GM23338 (cell line): Measurements from ENCODE around the gene ATF3. TPM values are rescaled to one million over a fixed set of nuclear protein-coding genes. Genes with fewer than 3 reads are reported as not detected.

Experiments used
- ATAC-seq: fragments of 200-7000 bp; cut with Tn5 transposase; 3 replicates; pipeline ENCODE4 v1.9.1; 2020
- DNase-seq: peaks from one replicate; pipeline ENCODE4 v3.0.0-alpha.2; 2015; ENCODE audit warnings: low spot score
- H2AFZ ChIP-seq: fragments of 200-600 bp; sonication (generic); 2 replicates; pipeline ENCODE4 v1.8.0; 2016; ENCODE audit warnings: antibody characterized with exemption, mild to moderate bottlenecking, moderate library complexity
- H3F3A ChIP-seq: fragments of 200-600 bp; sonication (generic); replicated peaks from 2 replicates; pipeline ENCODE4 v1.8.0; 2017; ENCODE audit warnings: antibody characterized with exemption, mixed run types, low read depth
- H3K27ac ChIP-seq: fragments of 200-600 bp; sonication (generic); 2 replicates; pipeline ENCODE4 v1.6.1; 2016; ENCODE audit warnings: low read depth
- H3K27me3 ChIP-seq: fragments of 200-600 bp; sonication (generic); 2 replicates; pipeline ENCODE4 v1.8.0; 2016; ENCODE audit warnings: mild to moderate bottlenecking, mixed run types, moderate library complexity; ENCODE audit not compliant: insufficient read depth
- H3K36me3 ChIP-seq: fragments of 200-600 bp; sonication (generic); 2 replicates; pipeline ENCODE4 v1.8.0; 2016; ENCODE audit warnings: mild to moderate bottlenecking; ENCODE audit not compliant: insufficient read depth
- H3K4me1 ChIP-seq: fragments of 200-600 bp; sonication (generic); 2 replicates; pipeline ENCODE4 v1.8.0; 2016; ENCODE audit warnings: mild to moderate bottlenecking, moderate library complexity; ENCODE audit not compliant: insufficient read depth
- H3K4me2 ChIP-seq: fragments of 200-600 bp; sonication (generic); 2 replicates; pipeline ENCODE4 v1.7.1; 2017; ENCODE audit warnings: mixed run types
- H3K4me3 ChIP-seq: fragments of 200-600 bp; sonication (generic); 2 replicates; pipeline ENCODE4 v1.6.1; 2016; ENCODE audit warnings: mixed run types
- H3K79me2 ChIP-seq: fragments of 200-600 bp; sonication (generic); replicated peaks from 2 replicates; pipeline ENCODE4 v1.8.0; 2017; ENCODE audit warnings: mild to moderate bottlenecking; ENCODE audit not compliant: insufficient read depth
- H3K9me2 ChIP-seq: fragments of 200-600 bp; sonication (generic); 2 replicates; pipeline ENCODE4 v1.8.0; 2017; ENCODE audit not compliant: insufficient read depth
- H4K20me1 ChIP-seq: fragments of 200-600 bp; sonication (generic); replicated peaks from 2 replicates; pipeline ENCODE4 v1.8.0; 2017; ENCODE audit warnings: mild to moderate bottlenecking; ENCODE audit not compliant: insufficient read depth
- H3K27ac Mint-ChIP-seq: 2 replicates; pipeline ENCODE4 v1.8.0; 2020; ENCODE audit warnings: inconsistent platforms, mild to moderate bottlenecking, moderate library complexity, mixed read lengths
- H3K27me3 Mint-ChIP-seq: 3 replicates; pipeline ENCODE4 v1.8.0; 2022; ENCODE audit warnings: low read depth, mild to moderate bottlenecking, moderate library complexity, mixed read lengths, inconsistent platforms; ENCODE audit not compliant: insufficient read depth, poor library complexity
- H3K36me3 Mint-ChIP-seq: 3 replicates; pipeline ENCODE4 v1.8.0; 2021; ENCODE audit warnings: low read depth, mild to moderate bottlenecking, inconsistent platforms, moderate library complexity, mixed read lengths
- H3K4me1 Mint-ChIP-seq: 3 replicates; pipeline ENCODE4 v1.8.0; 2020; ENCODE audit warnings: mild to moderate bottlenecking, inconsistent platforms, mixed read lengths
- H3K4me3 Mint-ChIP-seq: 3 replicates; pipeline ENCODE4 v1.8.0; 2021; ENCODE audit warnings: moderate library complexity, mild to moderate bottlenecking, inconsistent platforms, mixed read lengths
- H3K9me3 Mint-ChIP-seq: 3 replicates; pipeline ENCODE4 v1.8.0; 2020; ENCODE audit warnings: moderate library complexity, mild to moderate bottlenecking, inconsistent platforms, mixed read lengths
- CREB1 ChIP-seq: fragments of 250-450 bp; sonication (Bioruptor Pico); IDR thresholded peaks from 2 replicates; pipeline ENCODE4 v1.5.0; 2020; ENCODE audit warnings: low read depth, mild to moderate bottlenecking, moderate library complexity
- EZH2 ChIP-seq: fragments of 200-600 bp; sonication (generic); IDR thresholded peaks from one replicate; pipeline ENCODE4 v1.8.0; 2017; ENCODE audit warnings: antibody characterized with exemption, mild to moderate bottlenecking, low read depth; ENCODE audit not compliant: unreplicated experiment
- EZH2phosphoT487 ChIP-seq: fragments of 200-600 bp; sonication (generic); IDR thresholded peaks from one replicate; pipeline ENCODE4 v1.8.1; 2018; ENCODE audit warnings: antibody characterized with exemption; ENCODE audit not compliant: unreplicated experiment
- JUNB ChIP-seq: IDR thresholded peaks from one replicate; pipeline ENCODE4 v1.6.1; 2016; ENCODE audit warnings: antibody characterized with exemption; ENCODE audit not compliant: unreplicated experiment
- NANOG ChIP-seq: IDR thresholded peaks from 2 replicates; pipeline ENCODE4 v1.6.1; 2016; ENCODE audit warnings: antibody characterized with exemption, borderline replicate concordance
- POLR2AphosphoS5 ChIP-seq: IDR thresholded peaks from 2 replicates; pipeline ENCODE4 v1.6.1; 2016; ENCODE audit warnings: antibody characterized with exemption, low read depth
- ZNF114 ChIP-seq: fragments of 250-450 bp; sonication (Bioruptor Pico); IDR thresholded peaks from 2 replicates; pipeline ENCODE4 v1.5.0; 2020; ENCODE audit warnings: mild to moderate bottlenecking, moderate library complexity
- ZNF331 ChIP-seq: fragments of 250-450 bp; sonication (Bioruptor Pico); IDR thresholded peaks from 2 replicates; pipeline ENCODE4 v1.5.0; 2020; ENCODE audit warnings: low read depth, mild to moderate bottlenecking, moderate library complexity
- polyA plus RNA-seq: library from polyadenylated mRNA; unstranded; fragments of >200 nt; fragmentation: Nextera tagmentation; extraction: Ambion mirVana; gene quantifications from 2 replicates; pipeline ENCODE4 v1.2.1, GENCODE V29; 2016
- total RNA-seq: library from RNA; depleted of rRNA; stranded (reverse); fragments of >200 nt; shearing (Covaris generic); gene quantifications from 2 replicates; pipeline ENCODE4 v1.2.3, GENCODE V29; 2014
- TF ChIP-seq, protein P1 (sequence below): IDR thresholded peaks from one replicate; pipeline ENCODE4 v1.6.1; 2018; ENCODE audit warnings: antibody characterized with exemption; ENCODE audit not compliant: unreplicated experiment
- TF ChIP-seq, protein P2 (sequence below): fragments of 250-450 bp; sonication (Bioruptor Pico); IDR thresholded peaks from 2 replicates; pipeline ENCODE4 v1.5.0; 2020; ENCODE audit warnings: mild to moderate bottlenecking, moderate library complexity

ATF3 gene
- total and polyA plus RNA-seq, 2 experiments from 2014 or later: 12.6 to 17.2 TPM

DNA sequence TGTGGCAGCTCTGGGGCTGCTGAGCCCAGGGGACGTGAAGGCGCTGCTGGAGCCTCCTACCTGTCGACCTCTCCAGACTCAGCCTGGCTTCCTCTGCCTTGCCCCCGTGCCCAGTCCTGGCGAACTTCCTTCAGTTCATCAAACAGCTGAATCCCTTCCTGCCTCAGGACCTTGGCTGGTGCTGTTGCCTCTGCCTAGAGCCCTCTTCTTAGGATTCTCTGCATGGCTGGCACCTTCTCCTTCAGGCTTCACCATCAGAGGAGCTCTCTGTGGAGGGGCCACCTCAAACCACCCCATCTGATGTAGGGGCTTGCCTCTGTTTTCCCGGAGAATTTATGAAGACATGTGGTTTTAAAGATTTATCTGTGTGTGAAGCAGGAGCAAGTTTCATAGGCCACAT is 23.4 kb upstream of the ATF3 start (continued):
- TF ChIP-seq, protein P1, sequence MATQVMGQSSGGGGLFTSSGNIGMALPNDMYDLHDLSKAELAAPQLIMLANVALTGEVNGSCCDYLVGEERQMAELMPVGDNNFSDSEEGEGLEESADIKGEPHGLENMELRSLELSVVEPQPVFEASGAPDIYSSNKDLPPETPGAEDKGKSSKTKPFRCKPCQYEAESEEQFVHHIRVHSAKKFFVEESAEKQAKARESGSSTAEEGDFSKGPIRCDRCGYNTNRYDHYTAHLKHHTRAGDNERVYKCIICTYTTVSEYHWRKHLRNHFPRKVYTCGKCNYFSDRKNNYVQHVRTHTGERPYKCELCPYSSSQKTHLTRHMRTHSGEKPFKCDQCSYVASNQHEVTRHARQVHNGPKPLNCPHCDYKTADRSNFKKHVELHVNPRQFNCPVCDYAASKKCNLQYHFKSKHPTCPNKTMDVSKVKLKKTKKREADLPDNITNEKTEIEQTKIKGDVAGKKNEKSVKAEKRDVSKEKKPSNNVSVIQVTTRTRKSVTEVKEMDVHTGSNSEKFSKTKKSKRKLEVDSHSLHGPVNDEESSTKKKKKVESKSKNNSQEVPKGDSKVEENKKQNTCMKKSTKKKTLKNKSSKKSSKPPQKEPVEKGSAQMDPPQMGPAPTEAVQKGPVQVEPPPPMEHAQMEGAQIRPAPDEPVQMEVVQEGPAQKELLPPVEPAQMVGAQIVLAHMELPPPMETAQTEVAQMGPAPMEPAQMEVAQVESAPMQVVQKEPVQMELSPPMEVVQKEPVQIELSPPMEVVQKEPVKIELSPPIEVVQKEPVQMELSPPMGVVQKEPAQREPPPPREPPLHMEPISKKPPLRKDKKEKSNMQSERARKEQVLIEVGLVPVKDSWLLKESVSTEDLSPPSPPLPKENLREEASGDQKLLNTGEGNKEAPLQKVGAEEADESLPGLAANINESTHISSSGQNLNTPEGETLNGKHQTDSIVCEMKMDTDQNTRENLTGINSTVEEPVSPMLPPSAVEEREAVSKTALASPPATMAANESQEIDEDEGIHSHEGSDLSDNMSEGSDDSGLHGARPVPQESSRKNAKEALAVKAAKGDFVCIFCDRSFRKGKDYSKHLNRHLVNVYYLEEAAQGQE: no peak
- TF ChIP-seq CREB1 (CRISPR knock-in tag) (no peak), JUNB (no peak), EZH2phosphoT487 (no peak), ZNF331 (no peak), ZNF114 (no peak), POLR2AphosphoS5 (no peak)

DNA sequence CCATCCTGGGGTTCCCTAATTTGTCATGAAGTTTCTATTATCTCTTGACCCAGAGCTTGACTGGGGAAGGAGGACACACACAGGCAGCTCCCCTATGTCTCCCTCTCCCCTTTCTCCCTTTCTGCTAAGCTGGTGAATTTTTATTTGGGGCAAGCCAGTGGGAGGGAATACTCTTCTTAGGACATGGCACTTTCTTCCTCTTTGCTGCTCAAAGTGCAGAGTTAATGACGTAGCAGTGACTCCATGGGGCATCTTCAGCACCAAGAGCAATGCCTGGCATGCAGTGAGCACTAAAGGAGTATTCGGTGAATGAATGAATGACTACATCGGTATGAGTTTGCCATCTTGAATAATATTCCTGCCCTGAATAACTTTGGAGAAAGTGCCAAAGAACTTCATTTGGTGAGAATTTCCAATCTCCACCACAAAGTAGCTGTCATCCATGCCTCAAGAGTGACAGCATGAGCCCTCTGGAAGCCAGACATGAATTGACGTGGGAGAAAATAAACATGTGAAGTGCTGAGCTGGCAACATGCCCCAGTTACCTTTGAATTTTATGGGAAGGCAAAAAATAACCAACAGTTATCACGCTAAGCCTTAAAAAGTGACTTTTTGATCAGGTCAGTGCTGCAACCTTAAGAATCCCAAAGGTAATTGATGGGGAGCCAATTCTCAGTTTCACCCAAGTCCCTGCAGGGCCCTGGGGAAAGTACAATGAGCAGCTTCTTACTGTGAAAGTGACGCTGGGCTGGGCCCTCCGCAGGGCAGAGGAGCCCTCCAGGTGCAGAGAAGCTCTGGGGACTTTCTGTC is 22.1 kb upstream of the ATF3 start:
- TF ChIP-seq EZH2 (no peak), NANOG (no peak), CREB1 (CRISPR knock-in tag) (no peak), EZH2phosphoT487 (no peak), ZNF114 (no peak)
- TF ChIP-seq, protein P1: no peak
- TF ChIP-seq, protein P2, sequence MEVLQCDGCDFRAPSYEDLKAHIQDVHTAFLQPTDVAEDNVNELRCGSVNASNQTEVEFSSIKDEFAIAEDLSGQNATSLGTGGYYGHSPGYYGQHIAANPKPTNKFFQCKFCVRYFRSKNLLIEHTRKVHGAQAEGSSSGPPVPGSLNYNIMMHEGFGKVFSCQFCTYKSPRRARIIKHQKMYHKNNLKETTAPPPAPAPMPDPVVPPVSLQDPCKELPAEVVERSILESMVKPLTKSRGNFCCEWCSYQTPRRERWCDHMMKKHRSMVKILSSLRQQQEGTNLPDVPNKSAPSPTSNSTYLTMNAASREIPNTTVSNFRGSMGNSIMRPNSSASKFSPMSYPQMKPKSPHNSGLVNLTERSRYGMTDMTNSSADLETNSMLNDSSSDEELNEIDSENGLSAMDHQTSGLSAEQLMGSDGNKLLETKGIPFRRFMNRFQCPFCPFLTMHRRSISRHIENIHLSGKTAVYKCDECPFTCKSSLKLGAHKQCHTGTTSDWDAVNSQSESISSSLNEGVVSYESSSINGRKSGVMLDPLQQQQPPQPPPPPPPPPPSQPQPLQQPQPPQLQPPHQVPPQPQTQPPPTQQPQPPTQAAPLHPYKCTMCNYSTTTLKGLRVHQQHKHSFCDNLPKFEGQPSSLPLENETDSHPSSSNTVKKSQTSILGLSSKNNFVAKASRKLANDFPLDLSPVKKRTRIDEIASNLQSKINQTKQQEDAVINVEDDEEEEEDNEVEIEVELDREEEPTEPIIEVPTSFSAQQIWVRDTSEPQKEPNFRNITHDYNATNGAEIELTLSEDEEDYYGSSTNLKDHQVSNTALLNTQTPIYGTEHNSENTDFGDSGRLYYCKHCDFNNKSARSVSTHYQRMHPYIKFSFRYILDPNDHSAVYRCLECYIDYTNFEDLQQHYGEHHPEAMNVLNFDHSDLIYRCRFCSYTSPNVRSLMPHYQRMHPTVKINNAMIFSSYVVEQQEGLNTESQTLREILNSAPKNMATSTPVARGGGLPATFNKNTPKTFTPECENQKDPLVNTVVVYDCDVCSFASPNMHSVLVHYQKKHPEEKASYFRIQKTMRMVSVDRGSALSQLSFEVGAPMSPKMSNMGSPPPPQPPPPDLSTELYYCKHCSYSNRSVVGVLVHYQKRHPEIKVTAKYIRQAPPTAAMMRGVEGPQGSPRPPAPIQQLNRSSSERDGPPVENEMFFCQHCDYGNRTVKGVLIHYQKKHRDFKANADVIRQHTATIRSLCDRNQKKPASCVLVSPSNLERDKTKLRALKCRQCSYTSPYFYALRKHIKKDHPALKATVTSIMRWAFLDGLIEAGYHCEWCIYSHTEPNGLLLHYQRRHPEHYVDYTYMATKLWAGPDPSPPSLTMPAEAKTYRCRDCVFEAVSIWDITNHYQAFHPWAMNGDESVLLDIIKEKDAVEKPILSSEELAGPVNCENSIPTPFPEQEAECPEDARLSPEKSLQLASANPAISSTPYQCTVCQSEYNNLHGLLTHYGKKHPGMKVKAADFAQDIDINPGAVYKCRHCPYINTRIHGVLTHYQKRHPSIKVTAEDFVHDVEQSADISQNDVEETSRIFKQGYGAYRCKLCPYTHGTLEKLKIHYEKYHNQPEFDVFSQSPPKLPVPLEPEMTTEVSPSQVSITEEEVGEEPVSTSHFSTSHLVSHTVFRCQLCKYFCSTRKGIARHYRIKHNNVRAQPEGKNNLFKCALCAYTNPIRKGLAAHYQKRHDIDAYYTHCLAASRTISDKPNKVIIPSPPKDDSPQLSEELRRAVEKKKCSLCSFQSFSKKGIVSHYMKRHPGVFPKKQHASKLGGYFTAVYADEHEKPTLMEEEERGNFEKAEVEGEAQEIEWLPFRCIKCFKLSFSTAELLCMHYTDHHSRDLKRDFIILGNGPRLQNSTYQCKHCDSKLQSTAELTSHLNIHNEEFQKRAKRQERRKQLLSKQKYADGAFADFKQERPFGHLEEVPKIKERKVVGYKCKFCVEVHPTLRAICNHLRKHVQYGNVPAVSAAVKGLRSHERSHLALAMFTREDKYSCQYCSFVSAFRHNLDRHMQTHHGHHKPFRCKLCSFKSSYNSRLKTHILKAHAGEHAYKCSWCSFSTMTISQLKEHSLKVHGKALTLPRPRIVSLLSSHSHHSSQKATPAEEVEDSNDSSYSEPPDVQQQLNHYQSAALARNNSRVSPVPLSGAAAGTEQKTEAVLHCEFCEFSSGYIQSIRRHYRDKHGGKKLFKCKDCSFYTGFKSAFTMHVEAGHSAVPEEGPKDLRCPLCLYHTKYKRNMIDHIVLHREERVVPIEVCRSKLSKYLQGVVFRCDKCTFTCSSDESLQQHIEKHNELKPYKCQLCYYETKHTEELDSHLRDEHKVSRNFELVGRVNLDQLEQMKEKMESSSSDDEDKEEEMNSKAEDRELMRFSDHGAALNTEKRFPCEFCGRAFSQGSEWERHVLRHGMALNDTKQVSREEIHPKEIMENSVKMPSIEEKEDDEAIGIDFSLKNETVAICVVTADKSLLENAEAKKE (CRISPR knock-in tag): no peak
- no peaks in the 10 kb centered on the region for H3K27me3 ChIP-seq
- no peak overlapping the region for H3K27ac ChIP-seq
- Mint-ChIP-seq H3K36me3 (no peaks in the 10 kb centered on the region), H3K4me3 (no peak overlapping the region), H3K9me3 (no peaks in the 10 kb centered on the region), H3K27ac (no peak overlapping the region), H3K4me1 (peaks cover 19% of the 10 kb centered on the region), H3K27me3 (peaks cover 3% of the 10 kb centered on the region)
- H3K79me2 ChIP-seq: no peaks in the 10 kb centered on the region
- H3K4me2 ChIP-seq: no peak overlapping the region
- DNase-seq: no peak
- H3F3A ChIP-seq: no peaks in the 10 kb centered on the region
- H2AFZ ChIP-seq: no peak overlapping the region
- H3K4me1 ChIP-seq: peaks cover 11% of the 10 kb centered on the region; the same call in 1 of the 2 replicates
- no peak overlapping the region for H3K4me3 ChIP-seq
- H3K9me2 ChIP-seq: no peaks in the 10 kb centered on the region
- no peaks in the 10 kb centered on the region for H3K36me3 ChIP-seq
- ATAC-seq: peak; percentile 69
- H4K20me1 ChIP-seq: no peaks in the 10 kb centered on the region
